ENCODE data around the gene TMPRSS11F. TPM values are rescaled to one million over a fixed set of nuclear protein-coding genes. Genes with fewer than 3 reads are reported as not detected.
"Not testable (repeated sequence)": the region's sequence is repeated elsewhere in the genome, so short reads cannot be mapped to it uniquely, and the experiment has no call there.

The TMPRSS11F gene
- total RNA-seq (2014; rRNA removed; shearing (Covaris generic)) = not detected in 2 replicates

GRCh38 chr4:68129793-68130192 is at the start of gene TMPRSS11F:
TSS of gene TMPRSS11F (minus strand) at chr4:68129869. CDS start at chr4:68129820, 49 bp downstream.
- in situ Hi-C loops (cut with HindIII; ENCODE audit: low sequenced_read_pairs) = no loop called here
- DNase-seq (ENCODE audit: low spot score) = no peak

GRCh38 chr4:68176904-68177303 is 47.2 kb upstream of the TMPRSS11F start:
- no peak for DNase-seq (ENCODE audit: low spot score)
- in situ Hi-C loops (cut with HindIII; ENCODE audit: low sequenced_read_pairs) = no loop called here

- DNase-seq (ENCODE audit: low spot score) = peak; percentile 8
- in situ Hi-C loops (cut with HindIII; ENCODE audit: low sequenced_read_pairs) = no loop called here
Measured at GRCh38 chr4:68176500-68176899, 46.8 kb upstream of the TMPRSS11F start.

GRCh38 chr4:68175562-68176155 is 46.0 kb upstream of the TMPRSS11F start:
- in situ Hi-C loops (cut with HindIII; ENCODE audit: low sequenced_read_pairs) = no loop called here
- peak; percentile 76 for DNase-seq (ENCODE audit: low spot score)

- in situ Hi-C loops (cut with HindIII; ENCODE audit: low sequenced_read_pairs); DNase-seq (ENCODE audit: low spot score): not testable (repeated sequence)
Measured at GRCh38 chr4:68174389-68174788, 44.7 kb upstream of the TMPRSS11F start.

GRCh38 chr4:68172147-68172546 is 42.5 kb upstream of the TMPRSS11F start:
- in situ Hi-C loops (cut with HindIII; ENCODE audit: low sequenced_read_pairs); DNase-seq (ENCODE audit: low spot score): not testable (repeated sequence)

GRCh38 chr4:68167706-68168105 is 38.0 kb upstream of the TMPRSS11F start:
- DNase-seq (ENCODE audit: low spot score) = peak; percentile 93
- in situ Hi-C loops (cut with HindIII; ENCODE audit: low sequenced_read_pairs) = no loop called here

- in situ Hi-C loops (cut with HindIII; ENCODE audit: low sequenced_read_pairs) = no loop called here
Measured at GRCh38 chr4:68167166-68167565, 37.5 kb upstream of the TMPRSS11F start.

GRCh38 chr4:68163754-68164153 is 34.1 kb upstream of the TMPRSS11F start:
- in situ Hi-C loops (cut with HindIII; ENCODE audit: low sequenced_read_pairs) = no loop called here
- no peak for DNase-seq (ENCODE audit: low spot score)

More at GRCh38 chr4:68167166-68167565, 37.5 kb upstream of the TMPRSS11F start:
- DNase-seq (ENCODE audit: low spot score) = peak; percentile 53

GRCh38 chr4:68162196-68162595 is 32.5 kb upstream of the TMPRSS11F start:
- DNase-seq (ENCODE audit: low spot score) = no peak
- in situ Hi-C loops (cut with HindIII; ENCODE audit: low sequenced_read_pairs) = no loop called here

GRCh38 chr4:68152411-68152810 is 22.7 kb upstream of the TMPRSS11F start:
- DNase-seq (ENCODE audit: low spot score) = no peak
- in situ Hi-C loops (cut with HindIII; ENCODE audit: low sequenced_read_pairs) = no loop called here

- in situ Hi-C loops (cut with HindIII; ENCODE audit: low sequenced_read_pairs) = no loop called here
- DNase-seq (ENCODE audit: low spot score) = no peak
Measured at GRCh38 chr4:68148800-68149685, 19.4 kb upstream of the TMPRSS11F start.

GRCh38 chr4:68147079-68147478 is 17.4 kb upstream of the TMPRSS11F start:
- no peak for DNase-seq (ENCODE audit: low spot score)
- in situ Hi-C loops (cut with HindIII; ENCODE audit: low sequenced_read_pairs) = no loop called here

GRCh38 chr4:68145261-68145660 is 15.6 kb upstream of the TMPRSS11F start:
- peak; percentile 84 for DNase-seq (ENCODE audit: low spot score)
- in situ Hi-C loops (cut with HindIII; ENCODE audit: low sequenced_read_pairs) = no loop called here

- in situ Hi-C loops (cut with HindIII; ENCODE audit: low sequenced_read_pairs) = no loop called here
- DNase-seq (ENCODE audit: low spot score) = no peak
Measured at GRCh38 chr4:68141852-68142251, 12.2 kb upstream of the TMPRSS11F start.

GRCh38 chr4:68132342-68132741 is 2.7 kb upstream of the TMPRSS11F start:
- in situ Hi-C loops (cut with HindIII; ENCODE audit: low sequenced_read_pairs) = no loop called here
- no peak for DNase-seq (ENCODE audit: low spot score)

GRCh38 chr4:68124262-68124661 is 5.4 kb downstream of the TMPRSS11F start:
- DNase-seq (ENCODE audit: low spot score) = no peak
- in situ Hi-C loops (cut with HindIII; ENCODE audit: low sequenced_read_pairs) = no loop called here

- DNase-seq (ENCODE audit: low spot score) = no peak
- in situ Hi-C loops (cut with HindIII; ENCODE audit: low sequenced_read_pairs) = no loop called here
Measured at GRCh38 chr4:68123525-68123924, 6.1 kb downstream of the TMPRSS11F start.

GRCh38 chr4:68119921-68120320 is 9.7 kb downstream of the TMPRSS11F start:
- in situ Hi-C loops (cut with HindIII; ENCODE audit: low sequenced_read_pairs) = no loop called here
- no peak for DNase-seq (ENCODE audit: low spot score)

- no peak for DNase-seq (ENCODE audit: low spot score)
- in situ Hi-C loops (cut with HindIII; ENCODE audit: low sequenced_read_pairs) = no loop called here
Measured at GRCh38 chr4:68110441-68110840, 19.2 kb downstream of the TMPRSS11F start.
